ENCODE data around the gene THSD4.

Gene THSD4

GRCh38 chr15:71454462-71454996 lies 339.3 kb downstream of the THSD4 start:
- H3K27ac ChIP-seq, result no peak overlapping the region

GRCh38 chr15:71455107-71455506 lies 339.8 kb downstream of the THSD4 start:
- Histone ChIP-seq H3K27ac (no peak overlapping the region), H3K4me3 (no peak overlapping the region)

More at GRCh38 chr15:71454462-71454996, 339.3 kb downstream of the THSD4 start:
- no peak overlapping the region for H3K4me3 ChIP-seq

GRCh38 chr15:71455878-71456277 lies 340.6 kb downstream of the THSD4 start:
- no peak overlapping the region for H3K4me3 ChIP-seq
- H3K27ac ChIP-seq, result no peak overlapping the region

GRCh38 chr15:71456362-71456761 lies 341.1 kb downstream of the THSD4 start:
- Histone ChIP-seq H3K27ac (no peak overlapping the region), H3K4me3 (no peak overlapping the region)

- no peak overlapping the region for H3K27ac ChIP-seq
- no peak overlapping the region for H3K4me3 ChIP-seq
Measured at GRCh38 chr15:71456811-71457210, 341.5 kb downstream of the THSD4 start.

- H3K27ac ChIP-seq, result no peak overlapping the region
- no peak overlapping the region for H3K4me3 ChIP-seq
Measured at GRCh38 chr15:71458089-71458660, 342.9 kb downstream of the THSD4 start.

GRCh38 chr15:71461748-71462147 lies 346.5 kb downstream of the THSD4 start:
- Histone ChIP-seq H3K4me3 (no peak overlapping the region), H3K27ac (no peak overlapping the region)

GRCh38 chr15:71462638-71463037 lies 347.4 kb downstream of the THSD4 start:
- no peak overlapping the region for H3K4me3 ChIP-seq
- H3K27ac ChIP-seq, result no peak overlapping the region

GRCh38 chr15:71463156-71463665 lies 347.9 kb downstream of the THSD4 start:
- no peak overlapping the region for H3K4me3 ChIP-seq
- no peak overlapping the region for H3K27ac ChIP-seq

- no peak overlapping the region for H3K27ac ChIP-seq
Measured at GRCh38 chr15:71465131-71465955, 350.1 kb downstream of the THSD4 start.

GRCh38 chr15:71468715-71469114 lies 353.4 kb downstream of the THSD4 start:
- no peak overlapping the region for H3K4me3 ChIP-seq
- no peak overlapping the region for H3K27ac ChIP-seq

More at GRCh38 chr15:71465131-71465955, 350.1 kb downstream of the THSD4 start:
- H3K4me3 ChIP-seq, result no peak overlapping the region

GRCh38 chr15:71469413-71469812 lies 354.1 kb downstream of the THSD4 start:
- no peak overlapping the region for H3K27ac ChIP-seq

GRCh38 chr15:71471347-71471746 lies 356.1 kb downstream of the THSD4 start:
- no peak overlapping the region for H3K4me3 ChIP-seq
- H3K27ac ChIP-seq, result peak overlapping the region in 4 of 21 experiments; percentile 2 to 16 (median 10)

More at GRCh38 chr15:71469413-71469812, 354.1 kb downstream of the THSD4 start:
- H3K4me3 ChIP-seq, result no peak overlapping the region

GRCh38 chr15:71472566-71472965 lies 357.3 kb downstream of the THSD4 start:
- no peak overlapping the region for H3K4me3 ChIP-seq
- no peak overlapping the region for H3K27ac ChIP-seq

- Histone ChIP-seq H3K4me3 (no peak overlapping the region), H3K27ac (no peak overlapping the region)
Measured at GRCh38 chr15:71473751-71474150, 358.5 kb downstream of the THSD4 start.

- H3K4me3 ChIP-seq, result no peak overlapping the region
- no peak overlapping the region for H3K27ac ChIP-seq
Measured at GRCh38 chr15:71476823-71477222, 361.6 kb downstream of the THSD4 start.

- Histone ChIP-seq H3K27ac (no peak overlapping the region), H3K4me3 (no peak overlapping the region)
Measured at GRCh38 chr15:71480556-71480955, 365.3 kb downstream of the THSD4 start.

- Histone ChIP-seq H3K27ac (no peak overlapping the region), H3K4me3 (no peak overlapping the region)
Measured at GRCh38 chr15:71484080-71484479, 368.8 kb downstream of the THSD4 start.

GRCh38 chr15:71485094-71485693 lies 369.9 kb downstream of the THSD4 start:
- Histone ChIP-seq H3K4me3 (no peak overlapping the region), H3K27ac (peak overlapping the region in 2 of 21 experiments; percentile 10 to 14)

- Histone ChIP-seq H3K4me3 (no peak overlapping the region), H3K27ac (no peak overlapping the region)
Measured at GRCh38 chr15:71489570-71489969, 374.3 kb downstream of the THSD4 start.
